ENCODE data around the gene NPBWR2. TPM values are rescaled to one million over a fixed set of nuclear protein-coding genes. Genes with fewer than 3 reads are reported as not detected.
"Not testable (repeated sequence)": the region's sequence is repeated elsewhere in the genome, so short reads cannot be mapped to it uniquely, and the experiment has no call there.

NPBWR2 gene
- total RNA-seq, 1 donor from 2014 or later: not detected

DNA sequence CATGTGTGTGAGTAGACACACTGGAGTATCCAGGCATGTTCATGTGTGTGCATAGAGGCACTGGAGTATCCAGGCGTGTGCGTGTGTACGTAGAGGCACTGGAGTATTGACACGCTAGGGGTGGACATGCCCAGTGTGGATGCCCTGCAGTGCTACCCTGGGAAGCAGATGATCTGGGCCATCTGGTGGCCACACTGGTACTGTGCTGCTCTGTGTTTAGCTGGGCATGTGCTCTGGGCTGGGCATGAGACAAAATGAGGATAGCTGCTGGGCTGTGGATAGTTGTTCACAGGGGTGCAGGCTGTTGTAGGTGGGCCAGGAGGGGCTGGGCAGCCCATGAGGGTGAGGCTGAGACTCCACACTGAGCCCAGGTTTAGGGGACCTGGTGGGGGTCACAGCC lies 24.0 kb upstream of the NPBWR2 start:
- Mint-ChIP-seq H3K9me3 (ENCODE audit: unreplicated experiment) (peaks cover 3% of the 10 kb centered on the region), H3K27ac (ENCODE audit: unreplicated experiment) (no peak overlapping the region), H3K4me3 (ENCODE audit: unreplicated experiment) (no peak overlapping the region), H3K4me1 (ENCODE audit: unreplicated experiment) (no peaks in the 10 kb centered on the region), H3K27me3 (ENCODE audit: unreplicated experiment) (peaks cover 23% of the 10 kb centered on the region), H3K36me3 (ENCODE audit: unreplicated experiment) (no peaks in the 10 kb centered on the region)
- TF ChIP-seq, protein P1, sequence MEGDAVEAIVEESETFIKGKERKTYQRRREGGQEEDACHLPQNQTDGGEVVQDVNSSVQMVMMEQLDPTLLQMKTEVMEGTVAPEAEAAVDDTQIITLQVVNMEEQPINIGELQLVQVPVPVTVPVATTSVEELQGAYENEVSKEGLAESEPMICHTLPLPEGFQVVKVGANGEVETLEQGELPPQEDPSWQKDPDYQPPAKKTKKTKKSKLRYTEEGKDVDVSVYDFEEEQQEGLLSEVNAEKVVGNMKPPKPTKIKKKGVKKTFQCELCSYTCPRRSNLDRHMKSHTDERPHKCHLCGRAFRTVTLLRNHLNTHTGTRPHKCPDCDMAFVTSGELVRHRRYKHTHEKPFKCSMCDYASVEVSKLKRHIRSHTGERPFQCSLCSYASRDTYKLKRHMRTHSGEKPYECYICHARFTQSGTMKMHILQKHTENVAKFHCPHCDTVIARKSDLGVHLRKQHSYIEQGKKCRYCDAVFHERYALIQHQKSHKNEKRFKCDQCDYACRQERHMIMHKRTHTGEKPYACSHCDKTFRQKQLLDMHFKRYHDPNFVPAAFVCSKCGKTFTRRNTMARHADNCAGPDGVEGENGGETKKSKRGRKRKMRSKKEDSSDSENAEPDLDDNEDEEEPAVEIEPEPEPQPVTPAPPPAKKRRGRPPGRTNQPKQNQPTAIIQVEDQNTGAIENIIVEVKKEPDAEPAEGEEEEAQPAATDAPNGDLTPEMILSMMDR (IDR thresholded peaks at IDR 0.05): peak; percentile 34
- no peak for DNase-seq (ENCODE audit: extremely low spot score, unreplicated experiment)

DNA sequence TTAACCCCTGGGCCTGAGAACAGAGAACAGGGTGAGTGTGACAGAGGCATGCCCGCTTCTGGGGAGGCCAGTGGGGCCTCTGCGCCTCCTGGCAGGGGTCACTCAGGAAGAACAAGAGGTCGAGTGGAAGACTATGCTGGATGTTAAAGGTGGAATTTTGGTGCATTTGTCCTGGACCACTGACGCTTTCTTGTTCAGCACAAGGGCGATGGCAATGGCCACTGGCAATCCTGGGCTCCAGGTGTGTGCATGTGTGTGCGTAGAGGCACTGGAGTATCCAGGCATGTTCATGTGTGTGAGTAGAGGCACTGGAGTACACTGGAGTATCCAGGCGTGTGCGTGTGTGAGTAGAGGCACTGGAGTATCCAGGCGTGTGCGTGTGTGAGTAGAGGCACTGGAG lies 23.5 kb upstream of the NPBWR2 start:
- DNase-seq (ENCODE audit: extremely low spot score, unreplicated experiment): no peak
- Mint-ChIP-seq H3K9me3 (ENCODE audit: unreplicated experiment) (peaks cover 3% of the 10 kb centered on the region), H3K36me3 (ENCODE audit: unreplicated experiment) (no peaks in the 10 kb centered on the region), H3K27me3 (ENCODE audit: unreplicated experiment) (peaks cover 20% of the 10 kb centered on the region), H3K27ac (ENCODE audit: unreplicated experiment) (no peak overlapping the region), H3K4me3 (ENCODE audit: unreplicated experiment) (no peak overlapping the region), H3K4me1 (ENCODE audit: unreplicated experiment) (no peaks in the 10 kb centered on the region)
- TF ChIP-seq, protein P1 (IDR thresholded peaks at IDR 0.05): no peak

DNA sequence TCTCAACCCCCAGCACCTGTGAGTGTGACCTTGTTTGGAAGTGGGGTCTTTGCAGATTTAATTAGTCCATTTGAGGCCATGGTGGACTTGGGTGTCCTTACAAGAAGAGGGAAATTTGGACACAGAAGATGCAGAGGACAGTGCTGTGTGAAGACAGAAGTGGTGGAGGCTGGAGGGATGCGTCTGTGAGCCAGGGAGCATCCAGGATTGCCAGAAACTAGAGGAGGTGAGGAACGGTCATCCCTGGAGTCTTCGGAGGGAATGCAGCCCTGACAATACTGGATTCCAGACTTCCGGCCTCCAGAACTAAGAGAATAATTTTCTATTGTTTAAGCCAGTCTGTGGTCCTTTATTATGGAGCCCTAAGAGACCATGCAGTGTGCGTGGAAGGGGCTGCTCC lies 22.9 kb upstream of the NPBWR2 start:
- TF ChIP-seq, protein P1 (IDR thresholded peaks at IDR 0.05): no peak
- Mint-ChIP-seq H3K36me3 (ENCODE audit: unreplicated experiment) (no peaks in the 10 kb centered on the region), H3K4me3 (ENCODE audit: unreplicated experiment) (no peak overlapping the region), H3K4me1 (ENCODE audit: unreplicated experiment) (no peaks in the 10 kb centered on the region), H3K9me3 (ENCODE audit: unreplicated experiment) (peaks cover 3% of the 10 kb centered on the region), H3K27me3 (ENCODE audit: unreplicated experiment) (peaks cover 19% of the 10 kb centered on the region), H3K27ac (ENCODE audit: unreplicated experiment) (no peak overlapping the region)
- no peak for DNase-seq (ENCODE audit: extremely low spot score, unreplicated experiment)

DNA sequence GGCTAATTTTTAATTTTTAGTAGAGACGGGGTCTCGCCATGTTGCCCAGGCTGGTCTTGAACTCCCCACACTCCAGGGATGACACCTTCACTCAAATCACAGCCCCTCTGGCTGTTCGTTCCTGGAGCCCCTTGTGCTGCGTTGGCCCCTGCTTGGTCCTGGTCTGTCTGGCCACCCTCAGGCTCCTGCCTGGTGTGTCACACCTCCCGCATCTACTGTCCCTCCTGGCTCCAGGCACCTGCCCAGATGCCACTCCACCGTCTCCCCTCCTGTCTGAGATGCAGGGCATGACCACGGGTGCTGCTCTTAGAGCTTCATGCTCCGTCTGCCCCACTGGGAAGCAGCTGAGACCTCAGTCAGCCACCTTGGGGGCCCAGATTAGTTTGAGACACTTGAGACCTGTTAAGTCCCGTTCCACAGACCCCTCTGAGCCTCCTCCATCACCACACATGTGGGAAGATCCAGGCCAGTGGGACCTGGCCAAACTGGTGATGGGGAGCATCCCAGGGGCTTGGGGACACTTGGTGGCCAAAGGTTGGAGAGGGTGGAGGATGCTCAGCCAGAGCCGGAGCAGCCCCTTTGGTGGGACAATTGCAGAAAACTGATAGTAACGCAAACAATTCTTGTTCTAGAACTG lies 21.9 kb upstream of the NPBWR2 start:
- Mint-ChIP-seq H3K4me1 (ENCODE audit: unreplicated experiment) (no peaks in the 10 kb centered on the region), H3K27me3 (ENCODE audit: unreplicated experiment) (peaks cover 26% of the 10 kb centered on the region), H3K9me3 (ENCODE audit: unreplicated experiment) (peaks cover 3% of the 10 kb centered on the region), H3K36me3 (ENCODE audit: unreplicated experiment) (no peaks in the 10 kb centered on the region), H3K4me3 (ENCODE audit: unreplicated experiment) (no peak overlapping the region), H3K27ac (ENCODE audit: unreplicated experiment) (no peak overlapping the region)
- TF ChIP-seq, protein P1 (IDR thresholded peaks at IDR 0.05): no peak
- DNase-seq (ENCODE audit: extremely low spot score, unreplicated experiment): no peak

DNA sequence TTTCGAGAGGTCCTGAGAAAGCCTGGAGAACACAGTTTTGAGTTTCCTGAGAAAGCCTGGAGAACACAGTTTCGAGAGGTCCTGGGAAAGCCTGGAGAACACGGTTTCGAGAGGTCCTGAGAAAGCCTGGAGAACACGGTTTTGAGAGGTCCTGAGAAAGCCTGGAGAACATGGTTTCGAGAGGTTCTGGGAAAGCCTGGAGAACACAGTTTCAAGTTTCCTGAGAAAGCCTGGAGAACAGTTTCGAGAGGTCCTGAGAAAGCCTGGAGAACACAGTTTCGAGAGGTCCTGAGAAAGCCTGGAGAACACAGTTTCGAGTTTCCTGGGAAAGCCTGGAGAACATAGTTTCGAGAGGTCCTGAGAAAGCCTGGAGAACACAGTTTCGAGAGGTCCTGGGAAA lies 16.2 kb upstream of the NPBWR2 start:
- not testable (repeated sequence) for H3K4me3 Mint-ChIP-seq (ENCODE audit: unreplicated experiment); H3K9me3 Mint-ChIP-seq (ENCODE audit: unreplicated experiment); H3K36me3 Mint-ChIP-seq (ENCODE audit: unreplicated experiment); H3K4me1 Mint-ChIP-seq (ENCODE audit: unreplicated experiment); H3K27ac Mint-ChIP-seq (ENCODE audit: unreplicated experiment); DNase-seq (ENCODE audit: extremely low spot score, unreplicated experiment)
- peaks cover 43% of the 10 kb centered on the region for H3K27me3 Mint-ChIP-seq (ENCODE audit: unreplicated experiment)

DNA sequence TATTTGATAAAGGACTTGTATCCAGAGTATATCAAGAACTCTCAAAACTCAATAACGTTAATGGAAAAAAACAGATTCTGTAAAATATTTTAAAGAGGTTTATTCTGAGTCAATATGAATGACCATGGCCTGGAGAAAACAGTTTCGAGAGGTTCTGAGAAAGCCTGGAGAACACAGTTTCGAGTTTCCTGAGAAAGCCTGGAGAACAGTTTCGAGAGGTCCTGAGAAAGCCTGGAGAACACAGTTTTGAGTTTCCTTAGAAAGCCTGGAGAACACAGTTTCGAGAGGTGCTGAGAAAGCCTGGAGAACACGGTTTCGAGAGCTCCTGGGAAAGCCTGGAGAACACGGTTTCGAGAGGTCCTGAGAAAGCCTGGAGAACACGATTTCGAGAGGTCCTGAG lies 15.6 kb upstream of the NPBWR2 start:
- H3K9me3 Mint-ChIP-seq (ENCODE audit: unreplicated experiment); H3K4me1 Mint-ChIP-seq (ENCODE audit: unreplicated experiment); DNase-seq (ENCODE audit: extremely low spot score, unreplicated experiment); H3K27ac Mint-ChIP-seq (ENCODE audit: unreplicated experiment); H3K36me3 Mint-ChIP-seq (ENCODE audit: unreplicated experiment); H3K4me3 Mint-ChIP-seq (ENCODE audit: unreplicated experiment): not testable (repeated sequence)
- peaks cover 37% of the 10 kb centered on the region for H3K27me3 Mint-ChIP-seq (ENCODE audit: unreplicated experiment)

Data from osteocyte (in vitro differentiated cells).